HepG2 (cell line): ENCODE results near the gene UGT1A3.

Experiments used
- FOXK1 ChIP-seq: sonication (generic); formaldehyde crosslinking; IDR thresholded peaks from 2 replicates; pipeline ENCODE4 v1.4.0; 2020; ENCODE audit warnings: low read depth, missing genetic modification reagents, borderline replicate concordance
- NR1H2 ChIP-seq: sonication (generic); formaldehyde crosslinking; IDR thresholded peaks from 2 replicates; pipeline ENCODE4 v1.8.1; 2022; ENCODE audit warnings: low read depth, missing genetic modification reagents, borderline replicate concordance
- POLR2A ChIP-seq, 2 experiments: IDR thresholded peaks; 2 replicates each; pipeline ENCODE4 v1.6.1; 2011; ENCODE audit warnings: low read depth in 2 of 2, low read length in 2 of 2, mild to moderate bottlenecking in 1 of 2, moderate library complexity in 1 of 2; ENCODE audit not compliant: insufficient read depth in 1 of 2
- POLR2AphosphoS2 ChIP-seq: IDR thresholded peaks from 2 replicates; pipeline ENCODE4 v1.6.1; 2011; ENCODE audit warnings: low read depth, low read length, improper control_type of control experiment
- RFX5 ChIP-seq: IDR thresholded peaks from 2 replicates; pipeline ENCODE4 v1.6.1; 2011; ENCODE audit warnings: low read depth, low read length, improper control_type of control experiment
- TAF15 ChIP-seq: fragments of 200-400 bp; formaldehyde crosslinking; IDR thresholded peaks from one replicate; pipeline ENCODE4 v1.6.1; 2018; ENCODE audit warnings: mild to moderate bottlenecking, low read depth, low read length; ENCODE audit not compliant: poor library complexity, severe bottlenecking
- TCF12 ChIP-seq, 2 experiments: fragments of 450-650 bp in 1 of 2; sonication (generic) in 1 of 2; formaldehyde crosslinking in 1 of 2; IDR thresholded peaks; 2 replicates each; pipeline versions ENCODE4 v1.6.1 to v1.8.0; 2017 to 2022; ENCODE audit warnings: antibody characterized with exemption in 1 of 2, mild to moderate bottlenecking in 1 of 2, missing genetic modification reagents in 1 of 2, moderate library complexity in 1 of 2
- ZBTB40 ChIP-seq, 2 experiments: fragments of 450-650 bp in 1 of 2; sonication (generic) in 1 of 2; formaldehyde crosslinking in 1 of 2; IDR thresholded peaks; 2 replicates each; pipeline versions ENCODE4 v1.6.1 to v1.8.0; 2016 to 2022; ENCODE audit warnings: antibody characterized with exemption in 1 of 2, mild to moderate bottlenecking in 1 of 2, missing genetic modification reagents in 1 of 2
- ZFP41 ChIP-seq: sonication (generic); formaldehyde crosslinking; IDR thresholded peaks from 2 replicates; pipeline ENCODE4 v1.4.0; 2020; ENCODE audit warnings: mild to moderate bottlenecking, missing genetic modification reagents, borderline replicate concordance
- ZNF773 ChIP-seq: sonication (generic); formaldehyde crosslinking; IDR thresholded peaks from 2 replicates; pipeline ENCODE4 v1.4.0; 2020; ENCODE audit warnings: missing genetic modification reagents, borderline replicate concordance
- ZSCAN29 ChIP-seq: sonication (generic); formaldehyde crosslinking; conservative IDR thresholded peaks from 2 replicates; pipeline ENCODE4 v1.4.0; 2020; ENCODE audit warnings: mild to moderate bottlenecking, missing genetic modification reagents
- TF ChIP-seq, protein P1 (sequence below): sonication (generic); formaldehyde crosslinking; IDR thresholded peaks from 2 replicates; pipeline ENCODE4 v1.4.0; 2020; ENCODE audit warnings: missing genetic modification reagents

DNA sequence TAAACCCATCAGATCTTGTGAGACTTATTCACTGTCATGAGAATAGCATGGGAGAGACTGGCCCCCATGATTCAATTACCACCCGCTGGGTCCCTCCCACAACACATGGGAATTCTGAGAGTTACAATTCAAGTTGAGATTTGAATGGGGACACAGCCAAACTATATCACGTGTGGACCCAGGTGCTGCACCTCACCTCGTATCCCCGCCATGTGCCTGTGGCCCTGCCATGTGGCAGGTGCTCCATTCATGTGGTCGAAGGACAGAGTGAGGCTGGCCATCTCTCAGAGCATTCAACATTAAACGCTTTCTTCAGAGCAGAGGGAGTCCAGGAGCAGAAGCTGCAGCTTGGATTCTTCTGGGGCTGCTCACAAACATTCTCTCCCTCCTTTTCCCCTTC lies 81.5 kb downstream of the UGT1A3 start:
- TF ChIP-seq FOXK1 (CRISPR knock-in tag) (no peak), ZBTB40 (IDR thresholded peaks at IDR 0.05) (no peak), ZBTB40 (CRISPR knock-in tag; IDR thresholded peaks at IDR 0.05) (no peak), RFX5 (no peak), TCF12 (IDR thresholded peaks at IDR 0.05) (no peak), TCF12 (CRISPR knock-in tag; IDR thresholded peaks at IDR 0.05) (no peak), POLR2AphosphoS2 (no peak), TAF15 (no peak), ZNF773 (no peak), ZFP41 (CRISPR knock-in tag) (no peak), ZSCAN29 (no peak), NR1H2 (CRISPR knock-in tag) (no peak), POLR2A (IDR thresholded peaks at IDR 0.05; ENCODE audit: insufficient read depth in 1 of 2, low read depth in 2 of 2, low read length in 2 of 2) (no peak)
- TF ChIP-seq, protein P1, sequence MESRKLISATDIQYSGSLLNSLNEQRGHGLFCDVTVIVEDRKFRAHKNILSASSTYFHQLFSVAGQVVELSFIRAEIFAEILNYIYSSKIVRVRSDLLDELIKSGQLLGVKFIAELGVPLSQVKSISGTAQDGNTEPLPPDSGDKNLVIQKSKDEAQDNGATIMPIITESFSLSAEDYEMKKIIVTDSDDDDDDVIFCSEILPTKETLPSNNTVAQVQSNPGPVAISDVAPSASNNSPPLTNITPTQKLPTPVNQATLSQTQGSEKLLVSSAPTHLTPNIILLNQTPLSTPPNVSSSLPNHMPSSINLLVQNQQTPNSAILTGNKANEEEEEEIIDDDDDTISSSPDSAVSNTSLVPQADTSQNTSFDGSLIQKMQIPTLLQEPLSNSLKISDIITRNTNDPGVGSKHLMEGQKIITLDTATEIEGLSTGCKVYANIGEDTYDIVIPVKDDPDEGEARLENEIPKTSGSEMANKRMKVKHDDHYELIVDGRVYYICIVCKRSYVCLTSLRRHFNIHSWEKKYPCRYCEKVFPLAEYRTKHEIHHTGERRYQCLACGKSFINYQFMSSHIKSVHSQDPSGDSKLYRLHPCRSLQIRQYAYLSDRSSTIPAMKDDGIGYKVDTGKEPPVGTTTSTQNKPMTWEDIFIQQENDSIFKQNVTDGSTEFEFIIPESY (CRISPR knock-in tag): no peak
